Stimulated activated CD8-positive, alpha-beta memory T cell treated with anti-CD3 and anti-CD28 coated beads, Interleukin-4, amount 100 ng/mL, for 1 hour (primary cell): ENCODE data around the gene RPS4Y1.
"Not testable (repeated sequence)": the region's sequence is repeated elsewhere in the genome, so short reads cannot be mapped to it uniquely, and the experiment has no call there.

Experiments used
- DNase-seq, 2 donors: peaks; one replicate each; pipeline ENCODE4 v3.0.0-alpha.2; 2020; ENCODE audit warnings: low read depth in 2 of 2, low spot score in 1 of 2

RPS4Y1 gene

GRCh38 chrY:2841471-2841893, at the start of gene RPS4Y1:
TSS of gene RPS4Y1 (plus strand) at chrY:2841602. CDS start at chrY:2841625, 23 bp downstream.
- DNase-seq, result peak in 1 of 2 donors; percentile 7

- DNase-seq, result no peak
These were observed 44.4 kb upstream of the RPS4Y1 start for GRCh38 chrY:2796977-2797523.

DNA sequence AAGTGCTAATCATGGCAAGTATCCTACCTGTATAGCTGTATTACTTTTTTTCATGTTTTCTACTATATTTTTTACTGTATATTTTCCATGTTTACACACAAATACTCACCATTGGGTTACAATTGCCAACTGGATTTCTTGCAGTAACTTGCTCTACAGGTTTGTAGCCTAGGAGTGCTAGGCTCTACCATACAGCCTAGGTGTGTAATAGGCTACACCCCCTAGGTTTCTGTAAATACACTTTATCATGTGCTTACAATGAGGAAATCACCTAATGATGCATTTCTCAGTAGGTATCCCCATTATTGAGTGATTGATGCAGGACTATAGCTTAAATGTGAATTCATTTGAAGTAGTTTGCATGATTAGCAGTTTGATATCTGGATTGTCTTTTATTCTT, 43.4 kb upstream of the RPS4Y1 start:
- DNase-seq, result no peak

GRCh38 chrY:2800246-2800645, 41.2 kb upstream of the RPS4Y1 start:
- DNase-seq, result no peak

DNA sequence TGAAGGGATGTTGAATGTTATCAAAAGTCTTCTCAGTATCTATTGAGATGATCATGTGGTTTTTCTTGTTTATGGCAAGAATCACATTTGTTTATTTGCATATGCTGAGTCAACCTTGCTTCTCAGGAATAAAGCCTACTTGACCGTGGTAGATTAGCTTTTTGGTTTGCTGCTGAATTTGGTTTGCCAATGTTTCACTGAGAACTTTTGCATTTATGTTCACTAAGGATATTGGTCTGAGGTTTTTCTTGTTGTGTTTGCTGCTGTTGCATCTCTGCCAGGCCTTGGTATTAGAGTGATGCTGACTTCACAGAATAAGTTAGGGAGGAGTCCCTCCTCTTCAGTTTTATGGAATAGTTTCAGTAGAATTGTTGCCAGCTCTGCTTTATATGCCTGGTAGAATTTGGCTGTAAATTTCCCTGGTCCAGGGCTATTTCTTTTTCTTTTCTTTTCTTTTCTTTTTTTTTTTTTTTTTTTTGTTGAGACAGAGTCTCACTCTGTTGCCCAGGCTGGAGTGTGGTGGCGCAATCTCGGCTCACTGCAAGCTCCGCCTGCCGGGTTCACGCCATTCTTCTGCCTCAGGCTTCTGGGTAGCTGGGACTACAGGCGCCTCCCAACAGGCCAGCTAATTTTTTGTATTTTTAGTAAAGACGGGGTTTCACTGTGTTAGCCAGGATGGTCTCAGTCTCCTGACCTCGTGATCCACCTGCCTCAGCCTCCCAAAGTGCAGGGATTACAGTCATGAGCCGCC, 24.1 kb upstream of the RPS4Y1 start:
- not testable (repeated sequence) for DNase-seq

- DNase-seq, result no peak
These were observed 16.9 kb upstream of the RPS4Y1 start for GRCh38 chrY:2824471-2824870.

GRCh38 chrY:2828497-2828896, 12.9 kb upstream of the RPS4Y1 start:
- DNase-seq, result no peak

GRCh38 chrY:2835230-2835629, 6.2 kb upstream of the RPS4Y1 start:
- DNase-seq, result no peak

GRCh38 chrY:2837078-2837477, 4.3 kb upstream of the RPS4Y1 start:
- no peak for DNase-seq

GRCh38 chrY:2837932-2838331, 3.5 kb upstream of the RPS4Y1 start:
- no peak for DNase-seq

- DNase-seq, result no peak
These were observed 5.4 kb downstream of the RPS4Y1 start for GRCh38 chrY:2846791-2847190.

DNA sequence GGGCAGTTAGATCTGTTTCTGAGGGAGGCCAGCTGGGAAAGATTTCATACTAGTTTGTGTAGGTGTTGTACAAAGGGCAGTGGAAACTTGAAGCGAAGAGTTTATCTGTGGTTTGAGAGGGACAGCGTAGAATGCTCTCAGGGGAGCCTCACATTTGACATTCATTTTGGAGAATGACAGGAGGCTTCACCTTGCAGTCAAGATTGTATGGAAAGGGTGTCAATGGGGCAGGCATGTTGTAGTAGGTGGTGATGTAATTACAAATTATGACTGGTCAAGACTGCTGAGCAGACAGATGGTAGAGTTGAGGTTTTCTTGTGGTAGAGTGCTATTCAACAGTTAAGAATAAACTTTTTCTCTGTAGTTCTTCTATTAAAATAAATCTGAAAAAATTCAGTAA, 7.0 kb downstream of the RPS4Y1 start:
- DNase-seq, result no peak

GRCh38 chrY:2849368-2849767, 8.0 kb downstream of the RPS4Y1 start:
- DNase-seq, result no peak

GRCh38 chrY:2854145-2854774, 12.9 kb downstream of the RPS4Y1 start:
- DNase-seq, result no peak

- DNase-seq, result no peak
These were observed 15.7 kb downstream of the RPS4Y1 start for GRCh38 chrY:2857068-2857467.

DNA sequence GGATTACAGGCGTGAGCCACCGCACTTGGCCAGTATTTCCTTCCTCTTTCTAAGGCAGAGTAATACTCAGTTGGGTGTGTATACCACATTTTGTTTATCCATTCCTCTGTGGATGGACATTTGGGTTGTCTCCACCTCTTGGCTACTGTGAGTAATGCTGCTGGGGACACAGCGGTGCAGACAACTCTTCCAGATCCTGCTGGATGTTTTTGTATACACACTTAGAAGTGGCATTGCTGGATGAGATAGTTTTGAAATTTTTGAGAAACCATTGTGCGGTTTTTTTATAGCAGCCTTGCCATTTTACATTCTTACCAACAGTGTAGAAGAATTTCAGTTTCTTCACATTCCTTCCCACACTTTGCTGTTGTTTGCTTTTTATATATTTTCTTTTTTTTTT, 16.3 kb downstream of the RPS4Y1 start:
- no peak for DNase-seq

DNA sequence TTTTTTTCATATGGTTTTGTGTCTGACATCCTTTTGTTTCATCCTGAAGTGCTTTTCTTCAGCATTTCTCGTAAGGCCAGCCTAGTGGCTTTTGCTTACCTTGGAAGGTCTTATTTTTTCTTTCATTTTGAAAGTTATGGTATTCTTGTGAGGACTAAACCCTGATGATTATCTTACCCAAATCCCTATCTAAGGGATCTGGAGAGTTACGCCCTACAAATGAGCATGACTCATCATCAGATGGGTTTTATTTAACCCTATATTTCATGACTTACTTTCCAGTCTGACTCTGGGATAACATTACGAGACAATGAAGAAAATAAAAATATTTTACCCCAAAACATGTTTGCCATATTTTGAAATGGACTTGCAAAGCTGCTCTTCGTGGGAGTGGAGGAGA, 18.4 kb downstream of the RPS4Y1 start:
- DNase-seq, result no peak

- DNase-seq, result no peak
These were observed 19.1 kb downstream of the RPS4Y1 start for GRCh38 chrY:2860511-2860910.

DNA sequence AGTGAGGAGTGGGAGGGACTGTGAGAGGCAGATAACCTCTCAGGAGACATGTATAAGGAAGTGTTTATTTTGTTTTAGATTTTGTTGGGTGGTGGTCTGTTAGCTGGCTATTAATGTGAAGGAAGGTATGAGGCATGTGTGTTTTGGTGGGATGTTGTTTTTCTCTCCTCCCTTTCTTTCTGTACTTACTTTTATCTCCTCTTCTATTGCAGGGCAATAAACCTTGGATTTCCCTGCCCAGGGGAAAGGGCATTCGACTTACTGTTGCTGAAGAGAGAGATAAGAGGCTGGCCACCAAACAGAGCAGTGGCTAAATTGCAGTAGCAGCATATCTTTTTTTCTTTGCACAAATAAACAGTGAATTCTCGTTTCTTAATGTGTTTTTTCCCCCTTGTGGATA, 25.2 kb downstream of the RPS4Y1 start:
- no peak for DNase-seq

- no peak for DNase-seq
These were observed 26.1 kb downstream of the RPS4Y1 start for GRCh38 chrY:2867469-2867868.

GRCh38 chrY:2868035-2868607, 26.7 kb downstream of the RPS4Y1 start:
- no peak for DNase-seq

- DNase-seq, result not testable (repeated sequence)
These were observed 30.8 kb downstream of the RPS4Y1 start for GRCh38 chrY:2872234-2872633.
